Astrocyte (in vitro differentiated cells and primary cell): ENCODE measurements around the gene MAPKAP1. TPM values are rescaled to one million over a fixed set of nuclear protein-coding genes. Genes with fewer than 3 reads are reported as not detected.

Experiments used
- DNase-seq: peaks from one replicate; pipeline ENCODE4 v3.0.0-alpha.2; 2010; ENCODE audit warnings: low read depth
- FAIRE-seq: peaks from 2 replicates; lab custom pipeline; 2011; peaks lifted over from hg19 to GRCh38; lab: Jason Lieb, UNC
- H2AFZ ChIP-seq: 2 replicates; pipeline ENCODE4 v1.6.0; 2012; ENCODE audit warnings: low read depth, low read length, inconsistent platforms
- H3K27ac ChIP-seq: 2 replicates; pipeline ENCODE4 v1.5.1; 2011; ENCODE audit warnings: low read depth, low read length, inconsistent platforms
- H3K27me3 ChIP-seq: 2 replicates; pipeline ENCODE4 v1.6.0; 2011; ENCODE audit warnings: low read length, inconsistent platforms; ENCODE audit not compliant: insufficient read depth
- H3K36me3 ChIP-seq: 2 replicates; pipeline ENCODE4 v1.5.1; 2011; ENCODE audit warnings: low read length, inconsistent platforms; ENCODE audit not compliant: insufficient read depth
- H3K4me1 ChIP-seq: 2 replicates; pipeline ENCODE4 v1.5.1; 2011; ENCODE audit warnings: low read length, inconsistent platforms; ENCODE audit not compliant: insufficient read depth
- H3K4me2 ChIP-seq: 2 replicates; pipeline ENCODE4 v1.6.0; 2012; ENCODE audit warnings: low read length, inconsistent platforms
- H3K4me3 ChIP-seq: 2 replicates; pipeline ENCODE4 v1.5.1; 2011; ENCODE audit warnings: low read depth, mild to moderate bottlenecking, low read length, inconsistent platforms; ENCODE audit not compliant: insufficient read depth
- H3K79me2 ChIP-seq: 2 replicates; pipeline ENCODE4 v1.6.0; 2012; ENCODE audit warnings: mild to moderate bottlenecking, low read length, inconsistent platforms; ENCODE audit not compliant: insufficient read depth
- H3K9ac ChIP-seq: 2 replicates; pipeline ENCODE4 v1.6.0; 2012; ENCODE audit warnings: mild to moderate bottlenecking, low read length, inconsistent platforms
- H3K9me3 ChIP-seq: 2 replicates; pipeline ENCODE4 v1.5.1; 2012; ENCODE audit warnings: low read depth, mild to moderate bottlenecking, low read length, inconsistent platforms; ENCODE audit not compliant: insufficient read depth
- H4K20me1 ChIP-seq: 2 replicates; pipeline ENCODE4 v1.6.0; 2012; ENCODE audit warnings: low read length, inconsistent platforms; ENCODE audit not compliant: insufficient read depth
- H3K27ac Mint-ChIP-seq: one replicate; pipeline ENCODE4 v1.8.0; 2021; ENCODE audit warnings: mild to moderate bottlenecking, mixed read lengths; ENCODE audit not compliant: unreplicated experiment
- H3K27me3 Mint-ChIP-seq: one replicate; pipeline ENCODE4 v1.8.0; 2021; ENCODE audit warnings: low read depth, mixed read lengths; ENCODE audit not compliant: unreplicated experiment
- H3K36me3 Mint-ChIP-seq: one replicate; pipeline ENCODE4 v1.8.0; 2021; ENCODE audit warnings: low read depth, mixed read lengths; ENCODE audit not compliant: unreplicated experiment
- H3K4me1 Mint-ChIP-seq: one replicate; pipeline ENCODE4 v1.8.0; 2021; ENCODE audit warnings: low read depth, mixed read lengths; ENCODE audit not compliant: unreplicated experiment
- H3K4me3 Mint-ChIP-seq: one replicate; pipeline ENCODE4 v1.8.0; 2021; ENCODE audit warnings: mild to moderate bottlenecking, moderate library complexity, mixed read lengths; ENCODE audit not compliant: unreplicated experiment
- H3K9me3 Mint-ChIP-seq: one replicate; pipeline ENCODE4 v1.8.0; 2021; ENCODE audit warnings: mild to moderate bottlenecking, mixed read lengths; ENCODE audit not compliant: unreplicated experiment
- EZH2 ChIP-seq: IDR thresholded peaks from 2 replicates; pipeline ENCODE4 v1.6.1; 2012; ENCODE audit warnings: mild to moderate bottlenecking, low read length, inconsistent platforms; ENCODE audit not compliant: insufficient read depth
- total RNA-seq: library from RNA; stranded (reverse); gene quantifications from 2 replicates; pipeline ENCODE4 v1.2.1, GENCODE V29; 2021
- TF ChIP-seq, protein P1 (sequence below): IDR thresholded peaks from 2 replicates; pipeline ENCODE4 v1.5.1; 2011; ENCODE audit warnings: low read depth, mild to moderate bottlenecking, inconsistent platforms, low read length, moderate library complexity; ENCODE audit not compliant: insufficient read depth

MAPKAP1 gene
- total RNA-seq, 1 donor from 2014 or later = 109 TPM

DNA sequence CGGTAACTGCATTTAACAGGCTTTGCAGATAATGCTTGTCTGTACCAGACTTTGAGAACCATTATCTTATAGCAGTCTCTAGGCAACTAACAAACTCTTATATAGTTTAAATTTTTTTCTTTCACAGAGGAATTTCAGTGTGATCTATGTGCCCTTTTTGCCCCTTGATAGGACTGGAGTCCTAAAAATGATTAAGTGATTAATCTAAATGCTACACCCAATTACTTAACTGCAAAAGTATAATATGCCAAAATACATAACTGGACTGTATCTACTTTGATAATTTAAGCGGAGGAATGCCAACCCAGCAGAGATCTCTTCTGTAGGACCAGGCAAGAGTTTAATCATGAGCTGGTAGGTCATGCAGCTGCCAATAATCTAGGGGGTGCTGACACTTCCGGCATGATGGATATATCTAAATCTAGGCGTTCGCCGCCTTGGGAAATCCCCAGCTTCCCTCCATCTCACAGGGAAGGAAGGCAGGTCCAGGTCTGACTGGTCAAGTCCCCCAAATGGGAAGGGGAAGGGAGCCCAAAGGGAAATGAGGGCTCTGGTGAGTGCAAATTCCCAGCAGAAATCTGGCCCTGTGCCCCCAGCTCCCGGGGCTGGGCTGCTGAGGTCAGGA, 239.8 kb downstream of the MAPKAP1 start:
- no peak for FAIRE-seq
- peaks cover 18% of the 10 kb centered on the region for H3K4me1 Mint-ChIP-seq
- no peaks in the 10 kb centered on the region for H3K27me3 Mint-ChIP-seq

DNA sequence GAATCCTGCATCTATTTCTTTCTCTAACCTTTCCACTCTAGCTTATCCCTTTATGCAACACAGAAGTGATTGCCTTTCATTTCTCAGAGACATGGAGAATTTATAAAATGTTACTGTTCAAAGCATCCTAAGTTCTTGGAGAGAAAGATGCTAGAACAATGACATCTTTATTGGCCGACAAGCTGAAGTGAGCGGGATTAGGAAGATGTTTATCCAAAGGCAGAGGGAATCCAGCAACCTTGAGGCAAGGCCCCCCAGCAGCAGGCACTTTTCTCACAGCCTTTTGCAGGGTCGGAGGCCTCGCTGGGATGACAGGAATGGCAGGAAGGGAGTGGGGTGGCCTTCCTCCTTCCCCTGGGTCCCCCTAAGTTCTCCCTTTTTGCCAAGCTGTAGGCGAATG, 240.6 kb downstream of the MAPKAP1 start:
- Histone ChIP-seq H2AFZ (no peak overlapping the region), H4K20me1 (peaks cover 23% of the 10 kb centered on the region), H3K36me3 (no peaks in the 10 kb centered on the region), H3K9me3 (no peaks in the 10 kb centered on the region), H3K27ac (no peak overlapping the region), H3K4me2 (no peak overlapping the region), H3K79me2 (no peaks in the 10 kb centered on the region), H3K9ac (no peak overlapping the region), H3K4me3 (no peak overlapping the region), H3K4me1 (no peaks in the 10 kb centered on the region), H3K27me3 (no peaks in the 10 kb centered on the region)
- no peaks in the 10 kb centered on the region for H3K27me3 Mint-ChIP-seq
- peaks cover 8% of the 10 kb centered on the region for H3K36me3 Mint-ChIP-seq
- no peak overlapping the region for H3K27ac Mint-ChIP-seq
- H3K4me3 Mint-ChIP-seq = no peak overlapping the region
- H3K4me1 Mint-ChIP-seq = peaks cover 20% of the 10 kb centered on the region
- no peak for TF ChIP-seq EZH2
- TF ChIP-seq, protein P1, sequence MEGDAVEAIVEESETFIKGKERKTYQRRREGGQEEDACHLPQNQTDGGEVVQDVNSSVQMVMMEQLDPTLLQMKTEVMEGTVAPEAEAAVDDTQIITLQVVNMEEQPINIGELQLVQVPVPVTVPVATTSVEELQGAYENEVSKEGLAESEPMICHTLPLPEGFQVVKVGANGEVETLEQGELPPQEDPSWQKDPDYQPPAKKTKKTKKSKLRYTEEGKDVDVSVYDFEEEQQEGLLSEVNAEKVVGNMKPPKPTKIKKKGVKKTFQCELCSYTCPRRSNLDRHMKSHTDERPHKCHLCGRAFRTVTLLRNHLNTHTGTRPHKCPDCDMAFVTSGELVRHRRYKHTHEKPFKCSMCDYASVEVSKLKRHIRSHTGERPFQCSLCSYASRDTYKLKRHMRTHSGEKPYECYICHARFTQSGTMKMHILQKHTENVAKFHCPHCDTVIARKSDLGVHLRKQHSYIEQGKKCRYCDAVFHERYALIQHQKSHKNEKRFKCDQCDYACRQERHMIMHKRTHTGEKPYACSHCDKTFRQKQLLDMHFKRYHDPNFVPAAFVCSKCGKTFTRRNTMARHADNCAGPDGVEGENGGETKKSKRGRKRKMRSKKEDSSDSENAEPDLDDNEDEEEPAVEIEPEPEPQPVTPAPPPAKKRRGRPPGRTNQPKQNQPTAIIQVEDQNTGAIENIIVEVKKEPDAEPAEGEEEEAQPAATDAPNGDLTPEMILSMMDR = no peak
- no peaks in the 10 kb centered on the region for H3K9me3 Mint-ChIP-seq
- FAIRE-seq (no peak), DNase-seq (no peak)

More for the DNA sequence above, 239.8 kb downstream of the MAPKAP1 start:
- Histone ChIP-seq H3K4me3 (no peak overlapping the region), H3K79me2 (no peaks in the 10 kb centered on the region), H3K27ac (no peak overlapping the region), H4K20me1 (peaks cover 24% of the 10 kb centered on the region), H3K27me3 (no peaks in the 10 kb centered on the region), H3K4me1 (peaks cover 2% of the 10 kb centered on the region), H3K9ac (no peak overlapping the region), H3K9me3 (no peaks in the 10 kb centered on the region), H3K36me3 (no peaks in the 10 kb centered on the region), H2AFZ (no peak overlapping the region), H3K4me2 (no peak overlapping the region)
- Mint-ChIP-seq H3K4me3 (no peak overlapping the region), H3K9me3 (no peaks in the 10 kb centered on the region), H3K36me3 (peaks cover 2% of the 10 kb centered on the region), H3K27ac (no peak overlapping the region)
- DNase-seq = no peak
- TF ChIP-seq EZH2 = no peak
- TF ChIP-seq, protein P1 = no peak

DNA sequence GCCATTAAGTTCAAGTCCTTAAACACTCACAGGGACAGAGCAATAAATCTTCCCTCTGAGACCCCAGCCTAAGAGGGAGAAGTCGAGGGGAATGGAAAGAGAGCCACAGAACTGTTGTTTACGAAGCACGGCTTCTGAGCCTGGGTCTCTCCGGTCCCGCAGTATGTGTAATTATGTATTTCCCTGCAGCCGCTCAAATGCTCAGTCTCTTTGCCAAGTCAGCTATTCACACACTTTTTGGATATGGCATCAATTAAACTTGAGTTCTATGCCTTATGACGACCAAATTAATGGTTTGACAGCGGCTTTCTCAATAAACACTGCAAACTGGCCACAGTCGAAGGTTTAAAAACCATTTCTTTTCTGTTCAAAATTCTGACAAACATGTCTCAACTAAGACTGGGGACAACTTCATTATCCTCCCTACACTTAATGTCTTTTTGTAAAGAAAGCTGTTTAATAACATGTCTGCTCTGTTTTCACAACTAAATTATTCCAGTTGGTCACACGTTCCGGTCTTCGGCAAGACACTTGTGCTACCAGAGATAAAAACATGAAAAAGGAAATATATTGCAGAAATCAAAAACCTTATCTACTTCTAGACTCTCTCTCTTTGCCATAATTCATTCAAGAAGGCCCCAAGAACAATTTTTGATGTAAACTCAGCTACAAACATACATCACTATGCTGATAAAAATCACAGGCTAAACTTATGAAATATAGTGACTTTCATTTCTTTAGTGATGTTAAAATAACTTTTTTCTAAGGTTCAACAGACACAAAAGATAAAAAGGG, 242.2 kb downstream of the MAPKAP1 start:
- H3K36me3 ChIP-seq = no peaks in the 10 kb centered on the region
- Mint-ChIP-seq H3K27me3 (no peaks in the 10 kb centered on the region), H3K27ac (no peak overlapping the region), H3K4me3 (no peak overlapping the region), H3K4me1 (peaks cover 20% of the 10 kb centered on the region), H3K9me3 (peaks cover under 1% of the 10 kb centered on the region), H3K36me3 (peaks cover 10% of the 10 kb centered on the region)
- H3K79me2 ChIP-seq = no peaks in the 10 kb centered on the region
- H3K4me2 ChIP-seq = no peak overlapping the region
- H4K20me1 ChIP-seq = peaks cover 24% of the 10 kb centered on the region
- peaks cover 4% of the 10 kb centered on the region for H3K4me1 ChIP-seq
- no peak overlapping the region for H3K4me3 ChIP-seq
- no peaks in the 10 kb centered on the region for H3K27me3 ChIP-seq
- DNase-seq = no peak
- no peak overlapping the region for H2AFZ ChIP-seq
- no peak for FAIRE-seq
- no peaks in the 10 kb centered on the region for H3K9me3 ChIP-seq
- H3K9ac ChIP-seq = no peak overlapping the region
- no peak overlapping the region for H3K27ac ChIP-seq
- no peak for TF ChIP-seq EZH2
